Activated CD8-positive, alpha-beta T cell treated with anti-CD3 and anti-CD28 coated beads for 36 hours (primary cell): Measurements from ENCODE around the gene PTPN13. TPM values are rescaled to one million over a fixed set of nuclear protein-coding genes. Genes with fewer than 3 reads are reported as not detected.

Experiments
- ATAC-seq: fragments of 200-7000 bp; cut with Tn5 transposase; one replicate; pipeline ENCODE4 v1.10.0; 2021; ENCODE audit warnings: mild to moderate bottlenecking, moderate library complexity
- CTCF ChIA-PET: fragments of 350-600 bp; sonication (Branson Sonifier 250); formaldehyde crosslinking; loops from one replicate; lab custom pipeline; 2021; ENCODE audit warnings: antibody characterized with exemption; lab: Charles Lee
- POLR2A ChIA-PET: fragments of 350-600 bp; sonication (Branson Sonifier 250); formaldehyde crosslinking; loops from one replicate; lab custom pipeline; 2021; ENCODE audit warnings: antibody characterized with exemption; lab: Charles Lee
- DNase-seq: peaks from one replicate; pipeline ENCODE4 v3.0.0-alpha.2; 2020
- H3K27ac Mint-ChIP-seq: one replicate; pipeline ENCODE4 v1.8.0; 2021; ENCODE audit warnings: mild to moderate bottlenecking, mixed read lengths
- H3K27me3 Mint-ChIP-seq: one replicate; pipeline ENCODE4 v1.8.0; 2021; ENCODE audit warnings: mixed read lengths
- H3K36me3 Mint-ChIP-seq: one replicate; pipeline ENCODE4 v1.8.0; 2021; ENCODE audit warnings: low read depth, mixed read lengths
- H3K4me1 Mint-ChIP-seq: one replicate; pipeline ENCODE4 v1.8.0; 2021; ENCODE audit warnings: low read depth, mixed read lengths
- H3K4me3 Mint-ChIP-seq: one replicate; pipeline ENCODE4 v1.8.0; 2021; ENCODE audit warnings: mild to moderate bottlenecking, moderate library complexity, mixed read lengths
- H3K9me3 Mint-ChIP-seq: one replicate; pipeline ENCODE4 v1.8.0; 2021; ENCODE audit warnings: mixed read lengths
- CTCF ChIP-seq: fragments of 200-600 bp; IDR thresholded peaks from one replicate; pipeline ENCODE4 v1.8.0; 2022; ENCODE audit warnings: antibody characterized with exemption, mild to moderate bottlenecking
- intact Hi-C: fragments of 100-400 bp; cut with micrococcal nuclease; formaldehyde crosslinking; loops from one replicate; pipeline ENCODE4 v1.10.0; 2022
- total RNA-seq, 2 experiments: library from RNA; stranded (reverse); gene quantifications; one replicate each; pipeline ENCODE4 v1.2.3, GENCODE V29; 2021

The PTPN13 gene
- total RNA-seq, 2 experiments from 2014 or later = 0.27 to 0.38 TPM

- TF ChIP-seq CTCF = no peak
- H3K9me3 Mint-ChIP-seq = no peaks in the 10 kb centered on the region
- intact Hi-C loops = no loop called here
- DNase-seq (no peak), ATAC-seq (no peak)
- H3K4me1 Mint-ChIP-seq = peaks cover 14% of the 10 kb centered on the region
- H3K4me3 Mint-ChIP-seq = no peak overlapping the region
- ChIA-PET CTCF (interaction anchor here (1.0 kb wide), 1 partner anchor 101 kb away, joined by 3 read pairs; no protein-coding TSS in a partner anchor), POLR2A (no interaction called here)
- H3K27me3 Mint-ChIP-seq = peaks cover 43% of the 10 kb centered on the region
- no peaks in the 10 kb centered on the region for H3K36me3 Mint-ChIP-seq
- H3K27ac Mint-ChIP-seq = no peak overlapping the region
Measured at GRCh38 chr4:86596807-86597206, 2.7 kb downstream of the PTPN13 start.

DNA sequence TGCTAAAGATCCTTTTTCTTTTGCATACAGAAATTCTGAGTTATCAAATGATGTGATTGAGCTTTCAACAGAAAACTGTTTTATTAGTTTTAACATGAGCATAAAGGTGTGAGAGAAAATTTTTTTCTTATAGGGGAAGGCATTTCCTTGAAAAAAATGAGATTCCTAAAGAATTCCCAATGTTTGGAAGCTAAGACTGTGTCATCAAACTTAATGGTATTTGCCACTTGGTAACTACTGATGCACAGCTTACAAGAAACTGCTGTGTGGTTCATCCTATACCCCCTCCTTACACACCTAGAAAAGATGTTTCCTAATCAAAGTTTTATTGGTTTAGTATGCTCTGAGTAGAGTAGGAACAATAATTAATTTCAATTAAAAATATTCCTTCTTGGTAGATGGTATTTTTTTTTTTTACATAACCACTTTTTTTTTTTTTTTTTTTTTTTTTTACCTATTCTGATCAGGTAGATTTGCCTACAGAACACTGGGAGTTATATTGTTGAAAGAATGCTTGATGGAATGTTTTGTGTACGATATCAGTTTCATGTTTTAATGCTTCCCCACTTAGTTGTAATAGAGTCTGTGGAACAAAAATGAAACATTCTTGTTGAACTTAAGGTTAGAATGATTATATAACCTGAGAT lies 6.0 kb downstream of the PTPN13 start:
- DNase-seq (no peak), ATAC-seq (no peak)
- Mint-ChIP-seq H3K36me3 (no peaks in the 10 kb centered on the region), H3K9me3 (no peaks in the 10 kb centered on the region), H3K4me1 (peaks cover 4% of the 10 kb centered on the region), H3K4me3 (no peak overlapping the region), H3K27ac (no peak overlapping the region), H3K27me3 (peaks cover 20% of the 10 kb centered on the region)
- intact Hi-C loops = no loop called here
- CTCF ChIA-PET = no interaction called here
- TF ChIP-seq CTCF = no peak
- POLR2A ChIA-PET = no interaction called here

- TF ChIP-seq CTCF = no peak
- H3K9me3 Mint-ChIP-seq = no peaks in the 10 kb centered on the region
- no peak for DNase-seq
- H3K36me3 Mint-ChIP-seq = no peaks in the 10 kb centered on the region
- intact Hi-C loops = no loop called here
- no peak overlapping the region for H3K27ac Mint-ChIP-seq
- H3K4me1 Mint-ChIP-seq = no peaks in the 10 kb centered on the region
- no peak for ATAC-seq
- H3K4me3 Mint-ChIP-seq = no peak overlapping the region
- CTCF ChIA-PET = interaction anchor here (1.3 kb wide), 1 partner anchor 105 kb away, joined by 3 read pairs; no protein-coding TSS in a partner anchor
- POLR2A ChIA-PET = no interaction called here
- peaks cover 5% of the 10 kb centered on the region for H3K27me3 Mint-ChIP-seq
Measured at GRCh38 chr4:86603311-86603885, 9.3 kb downstream of the PTPN13 start.

- no peak for TF ChIP-seq CTCF
- H3K4me3 Mint-ChIP-seq = no peak overlapping the region
- peaks cover 3% of the 10 kb centered on the region for H3K27me3 Mint-ChIP-seq
- H3K36me3 Mint-ChIP-seq = no peaks in the 10 kb centered on the region
- ATAC-seq (no peak), DNase-seq (no peak)
- H3K9me3 Mint-ChIP-seq = no peaks in the 10 kb centered on the region
- ChIA-PET POLR2A (no interaction called here), CTCF (no interaction called here)
- no peaks in the 10 kb centered on the region for H3K4me1 Mint-ChIP-seq
- intact Hi-C loops = no loop called here
- no peak overlapping the region for H3K27ac Mint-ChIP-seq
Measured at GRCh38 chr4:86606809-86607208, 12.7 kb downstream of the PTPN13 start.

GRCh38 chr4:86608757-86609375 lies 14.8 kb downstream of the PTPN13 start:
- H3K9me3 Mint-ChIP-seq = no peaks in the 10 kb centered on the region
- no peak for TF ChIP-seq CTCF
- H3K4me1 Mint-ChIP-seq = no peaks in the 10 kb centered on the region
- POLR2A ChIA-PET = interaction anchor here (0.6 kb wide), 1 partner anchor 15 kb away, joined by 3 read pairs; the partner anchor contains the start of gene PTPN13
- no peaks in the 10 kb centered on the region for H3K36me3 Mint-ChIP-seq
- H3K27ac Mint-ChIP-seq = no peak overlapping the region
- ATAC-seq (no peak), DNase-seq (no peak)
- CTCF ChIA-PET = no interaction called here
- intact Hi-C loops = no loop called here
- H3K4me3 Mint-ChIP-seq = no peak overlapping the region
- H3K27me3 Mint-ChIP-seq = peaks cover 3% of the 10 kb centered on the region
